Fibroblast of skin of abdomen (primary cell): ENCODE measurements around the gene SIK2.

Experiments
- DNase-seq: peaks from one replicate; pipeline ENCODE4 v3.0.0-alpha.2; 2013

SIK2 gene

GRCh38 chr11:111659201-111660115, 57.2 kb downstream of the SIK2 start:
- no peak for DNase-seq

DNA sequence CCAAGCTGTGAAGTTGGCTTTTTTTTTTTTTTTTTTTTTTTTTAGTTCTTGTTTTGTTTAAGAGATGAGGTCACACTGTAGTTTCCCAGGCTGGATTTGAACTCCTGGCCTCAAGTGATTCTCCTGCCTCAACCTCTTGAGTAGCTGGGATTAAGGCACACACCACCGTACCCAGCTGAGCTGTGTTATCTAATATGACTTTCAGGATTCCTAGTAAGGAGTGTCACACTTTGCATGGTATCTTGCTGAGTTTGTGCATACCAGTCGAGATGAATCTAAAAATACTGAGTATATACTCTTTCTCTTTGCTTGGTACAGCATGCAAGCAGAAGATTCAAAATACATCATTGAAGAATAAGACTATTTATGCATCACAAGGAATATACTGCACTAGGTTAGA, 58.6 kb downstream of the SIK2 start:
- DNase-seq, result no peak

DNA sequence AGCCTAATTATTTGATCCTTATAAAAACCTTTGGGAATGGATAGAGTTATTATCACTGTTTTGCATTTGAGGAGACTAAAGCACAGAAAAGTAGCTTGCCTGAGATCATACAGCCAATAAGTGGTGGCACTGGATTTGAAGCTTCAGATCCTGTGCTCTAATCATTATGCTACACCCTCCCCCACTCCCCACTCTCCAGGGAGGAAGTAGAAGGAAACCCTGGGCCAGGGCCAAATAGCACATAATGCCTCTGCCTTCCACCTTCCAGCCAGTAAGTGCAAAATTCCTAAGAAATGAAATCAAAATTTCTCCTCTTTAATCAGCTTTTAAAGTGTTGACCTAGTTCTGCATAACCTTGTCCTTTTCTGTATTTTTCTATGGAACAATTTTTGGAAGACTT, 61.6 kb downstream of the SIK2 start:
- peak; percentile 44 for DNase-seq

GRCh38 chr11:111665777-111666176, 63.5 kb downstream of the SIK2 start:
- peak; percentile 64 for DNase-seq

- no peak for DNase-seq
These were observed 66.7 kb downstream of the SIK2 start for GRCh38 chr11:111668980-111669379.

- no peak for DNase-seq
These were observed 69.1 kb downstream of the SIK2 start for GRCh38 chr11:111671383-111671782.

- DNase-seq, result no peak
These were observed 70.7 kb downstream of the SIK2 start for GRCh38 chr11:111672949-111673348.

GRCh38 chr11:111674941-111675340, 72.7 kb downstream of the SIK2 start:
- DNase-seq, result peak; percentile 36

DNA sequence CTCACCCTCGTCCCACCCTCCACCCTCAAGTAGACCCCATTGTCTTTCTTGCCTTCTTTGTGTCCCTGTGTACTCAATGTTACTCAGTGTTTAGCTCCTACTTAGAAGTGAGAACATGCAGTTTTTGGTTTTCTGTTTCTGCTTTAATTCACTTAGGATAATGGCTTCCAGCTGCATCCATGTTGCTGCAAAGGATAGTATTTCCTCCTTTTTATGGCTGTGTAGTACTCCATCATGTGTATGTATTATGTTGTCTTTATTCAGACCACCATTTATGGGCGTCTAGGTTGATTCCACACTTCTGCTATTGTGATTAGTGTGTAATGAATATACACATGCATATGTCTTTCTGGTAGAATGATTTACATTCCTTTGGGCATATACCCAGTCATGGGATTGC, 73.6 kb downstream of the SIK2 start:
- no peak for DNase-seq

- peak; percentile 56 for DNase-seq
These were observed 74.8 kb downstream of the SIK2 start for GRCh38 chr11:111676878-111677585.

GRCh38 chr11:111680486-111681175, 78.4 kb downstream of the SIK2 start:
- DNase-seq, result no peak

DNA sequence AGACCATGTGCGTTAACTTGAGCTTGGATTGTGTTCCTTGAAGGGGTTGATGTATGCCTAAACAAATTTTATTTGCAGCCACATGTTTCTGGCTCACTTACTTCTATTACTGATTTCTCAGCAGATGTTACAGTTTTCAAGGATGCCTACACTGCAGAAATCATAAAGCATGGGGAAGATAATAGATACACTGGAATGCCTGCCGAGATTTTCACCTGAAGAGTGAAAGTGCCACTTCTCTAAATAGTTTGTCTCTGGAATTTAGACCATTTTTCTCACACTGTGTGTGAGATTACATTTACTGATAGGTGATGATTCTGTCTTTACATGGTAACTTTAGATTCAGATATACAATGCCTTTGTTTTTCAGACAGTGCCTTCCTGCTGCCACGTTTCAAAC, 81.6 kb downstream of the SIK2 start:
- DNase-seq, result no peak

- peak; percentile 36 for DNase-seq
These were observed 82.0 kb downstream of the SIK2 start for GRCh38 chr11:111684251-111684650.

DNA sequence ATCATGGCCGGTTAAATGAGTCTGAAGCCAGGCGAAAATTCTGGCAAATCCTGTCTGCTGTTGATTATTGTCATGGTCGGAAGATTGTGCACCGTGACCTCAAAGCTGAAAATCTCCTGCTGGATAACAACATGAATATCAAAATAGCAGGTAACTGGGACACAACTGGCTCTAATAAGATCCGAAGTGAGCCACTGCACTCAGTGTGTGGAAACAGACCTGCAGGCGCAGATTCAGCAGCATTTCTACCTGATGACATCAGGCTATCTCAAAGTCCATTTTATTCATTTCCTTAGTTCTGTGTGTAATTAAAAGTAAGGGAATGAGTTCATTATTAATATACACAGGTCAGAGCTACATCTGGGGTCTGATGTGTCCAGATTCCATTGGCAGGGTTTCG, 85.8 kb downstream of the SIK2 start:
- DNase-seq, result no peak

DNA sequence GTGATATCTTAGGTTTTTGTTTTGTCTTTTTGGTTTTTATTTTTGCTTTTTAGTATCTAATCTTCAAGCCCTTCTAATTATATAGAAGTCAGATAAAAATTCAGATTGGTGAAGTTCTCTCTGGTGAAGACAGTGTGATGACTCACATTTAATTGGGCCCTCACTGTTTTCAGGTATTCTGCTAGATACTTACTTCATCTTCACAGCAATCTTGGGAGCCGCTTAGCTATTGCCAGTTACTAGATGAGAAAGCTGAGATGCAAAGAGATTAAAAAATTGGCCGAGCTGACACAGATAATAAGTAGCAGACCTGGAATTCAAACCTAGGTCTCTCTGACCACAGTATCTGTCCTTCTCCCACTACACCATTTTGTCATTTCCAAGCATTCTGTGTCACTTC, 88.9 kb downstream of the SIK2 start:
- no peak for DNase-seq

- no peak for DNase-seq
These were observed 89.5 kb downstream of the SIK2 start for GRCh38 chr11:111691741-111692140.

DNA sequence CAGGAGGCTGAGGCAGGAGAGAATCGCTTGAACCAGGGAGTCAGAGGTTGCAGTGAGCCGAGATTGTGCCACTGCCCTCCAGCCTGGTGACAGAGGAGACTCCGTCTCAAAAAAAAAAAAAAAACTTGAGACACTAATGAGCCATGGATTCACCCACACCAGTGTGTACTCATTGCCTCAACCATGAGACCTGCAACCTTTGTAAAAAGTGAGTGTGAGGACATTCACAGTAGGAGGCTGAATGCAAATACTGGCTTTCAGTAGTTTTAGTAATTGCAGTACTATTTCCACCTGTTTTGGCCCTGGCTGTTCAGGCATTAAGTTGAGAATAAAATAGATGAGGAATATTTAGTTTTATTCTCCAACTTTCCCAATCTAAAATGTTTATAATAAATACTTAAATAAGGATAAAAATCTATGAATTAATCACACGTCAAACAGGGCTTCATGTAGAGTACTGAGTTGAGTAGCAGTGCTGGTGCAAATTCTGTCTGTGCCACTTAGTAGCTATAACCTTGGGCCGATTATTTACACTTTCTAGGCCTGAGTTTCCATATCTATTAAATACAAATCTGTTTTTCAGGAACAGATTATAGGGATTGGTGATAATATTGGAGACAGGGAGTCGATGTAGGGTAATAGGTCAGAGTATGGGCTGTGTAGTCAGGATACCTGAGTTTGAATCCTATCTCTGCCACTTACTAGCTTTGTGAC, 91.1 kb downstream of the SIK2 start:
- no peak for DNase-seq

DNA sequence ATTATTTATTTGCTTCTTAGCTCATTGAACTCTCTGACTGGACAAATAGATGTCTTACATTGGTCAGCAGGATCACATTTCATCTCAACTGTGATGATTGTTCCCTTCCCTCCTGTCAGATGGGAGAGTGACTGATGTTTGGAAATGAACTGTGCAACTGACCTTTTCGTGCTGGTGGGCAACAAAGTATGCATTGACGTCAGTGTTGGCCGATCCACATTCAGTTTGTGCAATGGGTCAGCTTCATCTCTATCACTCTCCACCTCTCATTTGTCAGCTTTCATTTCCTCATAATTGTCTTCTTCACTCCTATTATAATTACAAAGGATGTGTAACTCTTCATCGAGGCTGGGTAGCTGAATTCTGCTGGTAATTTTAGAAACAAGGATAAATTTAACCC, 92.6 kb downstream of the SIK2 start:
- peak; percentile 85 for DNase-seq

GRCh38 chr11:111696556-111696955, 94.3 kb downstream of the SIK2 start:
- peak; percentile 57 for DNase-seq

DNA sequence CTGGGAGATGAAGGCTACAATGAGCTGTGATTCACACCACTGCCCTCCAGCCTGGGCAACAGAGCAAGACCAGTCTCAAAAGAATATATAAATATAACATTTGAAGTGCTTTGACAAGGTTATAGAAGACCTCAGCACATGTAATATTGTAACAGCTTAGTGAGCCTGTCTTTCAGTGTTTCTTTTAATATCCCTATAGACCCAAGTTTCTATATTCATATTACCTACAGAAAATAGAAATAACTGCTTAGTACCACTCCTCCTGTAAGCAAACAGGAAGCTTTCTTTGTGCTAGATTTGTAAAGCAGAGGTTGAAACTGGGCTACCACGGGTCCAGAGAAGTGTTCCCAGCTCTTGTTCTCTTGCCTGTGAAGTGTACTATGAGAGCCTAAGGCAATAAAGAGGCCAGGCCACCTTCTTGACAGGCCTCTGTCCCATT, 95.7 kb downstream of the SIK2 start:
- DNase-seq, result no peak

GRCh38 chr11:111698852-111699559, 96.8 kb downstream of the SIK2 start:
- no peak for DNase-seq

GRCh38 chr11:111699579-111700156, 97.4 kb downstream of the SIK2 start:
- DNase-seq, result no peak
